ENCODE results near the gene RHO.

DNA sequence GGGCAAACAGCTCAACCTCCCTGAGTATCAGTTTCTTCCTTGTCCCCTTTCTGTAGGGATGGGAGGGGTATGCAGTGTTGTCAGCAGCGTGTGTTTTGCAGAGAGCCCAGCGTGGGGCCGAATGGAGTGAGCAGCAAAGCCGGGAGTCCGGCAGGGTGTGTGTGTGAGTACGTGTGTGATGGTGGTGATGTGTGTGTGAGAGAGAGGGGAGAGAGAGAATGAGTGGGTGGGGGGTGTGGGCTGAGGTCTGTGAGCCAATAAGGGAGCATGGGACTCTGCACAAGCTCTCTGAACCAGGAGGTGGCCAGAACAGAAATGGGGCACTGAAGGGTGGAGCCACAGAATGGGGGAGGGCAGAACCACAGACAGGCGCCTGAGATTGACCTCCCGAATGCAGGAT is 44.6 kb upstream of the RHO start:
- TF ChIP-seq CTCF (IDR thresholded peaks at IDR 0.05) (no peak), POLR2AphosphoS5 (IDR thresholded peaks at IDR 0.05; ENCODE audit: low read depth, low read length) (no peak), TAF1 (IDR thresholded peaks at IDR 0.05; ENCODE audit: borderline replicate concordance, low read depth, low read length) (no peak)
- TF ChIP-seq, protein P1, sequence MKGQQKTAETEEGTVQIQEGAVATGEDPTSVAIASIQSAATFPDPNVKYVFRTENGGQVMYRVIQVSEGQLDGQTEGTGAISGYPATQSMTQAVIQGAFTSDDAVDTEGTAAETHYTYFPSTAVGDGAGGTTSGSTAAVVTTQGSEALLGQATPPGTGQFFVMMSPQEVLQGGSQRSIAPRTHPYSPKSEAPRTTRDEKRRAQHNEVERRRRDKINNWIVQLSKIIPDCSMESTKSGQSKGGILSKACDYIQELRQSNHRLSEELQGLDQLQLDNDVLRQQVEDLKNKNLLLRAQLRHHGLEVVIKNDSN (IDR thresholded peaks at IDR 0.05; ENCODE audit: borderline replicate concordance, low read depth) = no peak
